GM12878 (cell line): ENCODE measurements around the gene GCNT4. TPM values are rescaled to one million over a fixed set of nuclear protein-coding genes. Genes with fewer than 3 reads are reported as not detected.

Experiments used
- CREB1 ChIP-seq: IDR thresholded peaks from 2 replicates; pipeline ENCODE4 v1.6.1; 2012; ENCODE audit warnings: low read depth, mild to moderate bottlenecking, inconsistent platforms
- E4F1 ChIP-seq: fragments of 450-650 bp; IDR thresholded peaks from 2 replicates; pipeline ENCODE4 v1.6.1; 2018; ENCODE audit warnings: borderline replicate concordance, mild to moderate bottlenecking; ENCODE audit not compliant: partially characterized antibody
- MLLT1 ChIP-seq: fragments of 450-650 bp; IDR thresholded peaks from 2 replicates; pipeline ENCODE4 v1.6.1; 2016; ENCODE audit warnings: mild to moderate bottlenecking
- REST ChIP-seq: IDR thresholded peaks from 2 replicates; pipeline ENCODE4 v1.6.1; 2012; ENCODE audit warnings: mild to moderate bottlenecking, low read depth, low read length
- SIX5 ChIP-seq: IDR thresholded peaks from 2 replicates; pipeline ENCODE4 v1.6.1; 2011; ENCODE audit warnings: mild to moderate bottlenecking, low read depth, low read length, moderate library complexity; ENCODE audit not compliant: severe bottlenecking
- SMC3 ChIP-seq: IDR thresholded peaks from 2 replicates; pipeline ENCODE4 v1.6.1; 2011; ENCODE audit warnings: low read length, improper control_type of control experiment, borderline replicate concordance
- TCF12 ChIP-seq: IDR thresholded peaks from 2 replicates; pipeline ENCODE4 v1.6.1; 2011; ENCODE audit warnings: low read depth, mild to moderate bottlenecking, low read length
- USF1 ChIP-seq: IDR thresholded peaks from 2 replicates; pipeline ENCODE4 v1.6.1; 2011; ENCODE audit warnings: borderline replicate concordance, low read depth, mild to moderate bottlenecking, moderate library complexity, mixed read lengths, low read length; ENCODE audit not compliant: insufficient read depth; ENCODE audit errors: extremely low read length
- polyA plus RNA-seq, 11 experiments: library from polyadenylated mRNA; depleted of rRNA in 4 of 11; unstranded in 6 of 11; stranded (reverse) in 5 of 11; fragments of >200 nt; fragmentation: Nextera tagmentation in 4 of 11; fragmentation: Illumina TruSeq in 1 of 11; extraction: Ambion mirVana in 4 of 11; extraction: Trizol in 1 of 11; gene quantifications; 1 replicate in 1 of 11; 2 replicates in 10 of 11; pipeline versions ENCODE4 v1.2.1 to v1.2.3, GENCODE V29; 2011 to 2016; ENCODE audit warnings: inconsistent platforms in 2 of 11, missing spikeins in 2 of 11, low read depth in 1 of 11
- total RNA-seq, 4 experiments: library from RNA; depleted of rRNA in 3 of 4; stranded (reverse); fragments of >200 nt in 3 of 4; fragmentation: Illumina TruSeq in 1 of 4; extraction: Trizol in 1 of 4; gene quantifications; 2 replicates each; pipeline versions ENCODE4 v1.2.1 to v1.2.3, GENCODE V29; 2013 to 2021
- TF ChIP-seq, protein P1 (sequence below): IDR thresholded peaks from 2 replicates; pipeline ENCODE4 v1.6.1; 2011; ENCODE audit warnings: borderline replicate concordance, low read depth, mild to moderate bottlenecking, moderate library complexity, low read length; ENCODE audit not compliant: insufficient read depth, poor library complexity, severe bottlenecking

The GCNT4 gene
- total and polyA plus RNA-seq, 10 of the 15 experiments (the other 5 are each of a cell fraction or from before 2014, with no cell fraction given) = 0.03 to 0.04 TPM; not detected in 8

DNA sequence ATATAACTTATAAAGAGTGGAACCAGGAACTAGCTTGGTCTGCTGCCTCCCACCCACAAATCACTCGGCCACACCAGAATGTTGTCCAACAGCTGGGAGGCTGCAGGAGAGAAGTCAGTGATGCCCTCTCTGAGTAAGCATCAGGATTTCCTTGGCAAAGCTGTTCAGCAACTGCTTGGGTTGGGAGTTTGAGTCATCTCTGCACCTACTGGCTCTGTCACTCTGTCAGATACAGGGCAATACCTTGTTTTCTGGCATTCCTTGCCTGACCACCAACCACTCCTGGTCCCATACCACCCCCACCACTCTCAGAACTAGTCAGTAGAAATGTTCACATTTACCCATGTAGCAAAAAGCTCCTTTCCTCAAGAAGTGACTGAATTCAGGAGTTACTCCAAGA is 36.8 kb upstream of the GCNT4 start (continued):
- TF ChIP-seq E4F1 (no peak), SIX5 (no peak), USF1 (no peak), SMC3 (no peak), CREB1 (no peak), REST (no peak), TCF12 (no peak), MLLT1 (no peak)
- TF ChIP-seq, protein P1, sequence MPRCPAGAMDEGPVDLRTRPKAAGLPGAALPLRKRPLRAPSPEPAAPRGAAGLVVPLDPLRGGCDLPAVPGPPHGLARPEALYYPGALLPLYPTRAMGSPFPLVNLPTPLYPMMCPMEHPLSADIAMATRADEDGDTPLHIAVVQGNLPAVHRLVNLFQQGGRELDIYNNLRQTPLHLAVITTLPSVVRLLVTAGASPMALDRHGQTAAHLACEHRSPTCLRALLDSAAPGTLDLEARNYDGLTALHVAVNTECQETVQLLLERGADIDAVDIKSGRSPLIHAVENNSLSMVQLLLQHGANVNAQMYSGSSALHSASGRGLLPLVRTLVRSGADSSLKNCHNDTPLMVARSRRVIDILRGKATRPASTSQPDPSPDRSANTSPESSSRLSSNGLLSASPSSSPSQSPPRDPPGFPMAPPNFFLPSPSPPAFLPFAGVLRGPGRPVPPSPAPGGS = no peak
